Keratinocyte (primary cell): ENCODE data around the gene RGL3. TPM values are rescaled to one million over a fixed set of nuclear protein-coding genes. Genes with fewer than 3 reads are reported as not detected.

Experiments
- DNase-seq: peaks from one replicate; pipeline ENCODE4 v3.0.0-alpha.2; 2011; ENCODE audit warnings: low read depth, missing footprints, low spot score
- FAIRE-seq: peaks from 2 replicates; lab custom pipeline; 2011; peaks lifted over from hg19 to GRCh38; lab: Jason Lieb, UNC
- H2AFZ ChIP-seq: 2 replicates; pipeline ENCODE4 v1.6.0; 2012; ENCODE audit warnings: low read length, control low read depth, inconsistent platforms; ENCODE audit not compliant: control insufficient read depth
- H3K27ac ChIP-seq: 2 replicates; pipeline ENCODE4 v1.5.1; 2011; ENCODE audit warnings: low read length; ENCODE audit not compliant: control insufficient read depth, insufficient read depth
- H3K27me3 ChIP-seq: 3 replicates; pipeline ENCODE4 v1.6.0; 2011; ENCODE audit warnings: low read length; ENCODE audit not compliant: control insufficient read depth, insufficient read depth; ENCODE audit errors: extremely low read depth
- H3K36me3 ChIP-seq, 2 experiments: 2 replicates in 1 of 2; 3 replicates in 1 of 2; pipeline ENCODE4 v1.5.1; 2011; ENCODE audit warnings: low read length in 2 of 2, mild to moderate bottlenecking in 1 of 2; ENCODE audit not compliant: control insufficient read depth in 2 of 2, insufficient read depth in 2 of 2; ENCODE audit errors: extremely low read depth in 1 of 2
- H3K4me1 ChIP-seq: 3 replicates; pipeline ENCODE4 v1.5.1; 2011; ENCODE audit warnings: low read length; ENCODE audit not compliant: control insufficient read depth, insufficient read depth; ENCODE audit errors: extremely low read depth
- H3K4me2 ChIP-seq: 3 replicates; pipeline ENCODE4 v1.6.0; 2011; ENCODE audit warnings: low read depth, low read length; ENCODE audit not compliant: control insufficient read depth, insufficient read depth; ENCODE audit errors: extremely low read depth
- H3K4me3 ChIP-seq, 3 experiments: fragments of 200-600 bp in 1 of 3; sonication (generic) in 1 of 3; 2 replicates in 2 of 3; 3 replicates in 1 of 3; pipeline ENCODE4 v1.5.1; 2011 to 2016; ENCODE audit warnings: low read length in 3 of 3, mild to moderate bottlenecking in 3 of 3, control low read depth in 2 of 3, inconsistent platforms in 1 of 3, low read depth in 1 of 3, mixed read lengths in 1 of 3, mixed run types in 1 of 3, moderate library complexity in 1 of 3; ENCODE audit not compliant: control insufficient read depth in 2 of 3, insufficient read depth in 2 of 3; ENCODE audit errors: extremely low read depth in 1 of 3
- H3K79me2 ChIP-seq: 2 replicates; pipeline ENCODE4 v1.6.0; 2012; ENCODE audit warnings: low read length; ENCODE audit not compliant: control insufficient read depth, insufficient read depth
- H3K9ac ChIP-seq: 3 replicates; pipeline ENCODE4 v1.6.0; 2011; ENCODE audit warnings: low read length; ENCODE audit not compliant: control insufficient read depth, insufficient read depth; ENCODE audit errors: extremely low read depth
- H3K9me1 ChIP-seq: 3 replicates; pipeline ENCODE4 v1.6.0; 2011; ENCODE audit warnings: low read length; ENCODE audit not compliant: control insufficient read depth, insufficient read depth; ENCODE audit errors: extremely low read depth
- H3K9me3 ChIP-seq: 2 replicates; pipeline ENCODE4 v1.5.1; 2012; ENCODE audit warnings: low read depth, low read length; ENCODE audit not compliant: control insufficient read depth
- H4K20me1 ChIP-seq: 3 replicates; pipeline ENCODE4 v1.6.0; 2011; ENCODE audit warnings: low read length; ENCODE audit not compliant: control insufficient read depth, insufficient read depth; ENCODE audit errors: extremely low read depth
- EZH2 ChIP-seq: IDR thresholded peaks from one replicate; pipeline ENCODE4 v1.6.1; 2012; ENCODE audit warnings: inconsistent platforms, mild to moderate bottlenecking, low read length, moderate library complexity
- dilution Hi-C: fragments of 300-500 bp; cut with MboI; formaldehyde crosslinking; loops from one replicate; pipeline ENCODE4 v1.7.0; 2020; ENCODE audit warnings: low sequenced_read_pairs; ENCODE audit not compliant: extremely low pct_ligation_motif_present
- polyA plus RNA-seq, 5 experiments: library from polyadenylated mRNA; depleted of rRNA in 3 of 5; stranded (reverse) in 3 of 5; stranded (forward) in 1 of 5; unstranded in 1 of 5; fragments of >200 nt; gene quantifications; 1 replicate in 1 of 5; 2 replicates in 3 of 5; 3 replicates in 1 of 5; pipeline versions ENCODE4 v1.2.1 to v1.2.3, GENCODE V29; 2011 to 2012; ENCODE audit warnings: missing spikeins in 2 of 5, low read depth in 1 of 5, low replicate concordance in 1 of 5
- small RNA-seq, 3 experiments: library from RNA; depleted of rRNA; stranded (forward); fragments of <200 nt; gene quantifications; one replicate each; pipeline ENCODE3, GENCODE V24; 2012; ENCODE audit warnings: low read depth in 3 of 3, low replicate concordance in 1 of 3; ENCODE audit not compliant: insufficient read length in 3 of 3
- TF ChIP-seq, protein P1 (sequence below), 3 experiments: IDR thresholded peaks in 1 of 3; conservative IDR thresholded peaks in 1 of 3; optimal IDR thresholded peaks in 1 of 3; 2 replicates in 2 of 3; 3 replicates in 1 of 3; pipeline versions ENCODE3 to v1.5.1; 2011; ENCODE audit warnings: low read length in 3 of 3, mild to moderate bottlenecking in 3 of 3, moderate library complexity in 2 of 3, control low read depth in 1 of 3, inconsistent platforms in 1 of 3; ENCODE audit not compliant: insufficient read depth in 2 of 3; ENCODE audit errors: extremely low read depth in 1 of 3

Gene RGL3
- polyA plus RNA-seq, 1 donor (not counting 4 experiments of a cell fraction or from before 2014, with no cell fraction given): not detected

GRCh38 chr19:11346104-11346940 lies 72.8 kb downstream of the RGL3 start, which contains the start of the genes CCDC159 and TMEM205:
Gene CCDC159, plus strand, starts transcription at chr19:11346519. Its CDS starts 88 bp downstream, at chr19:11346607.
Gene TMEM205, minus strand, starts transcription at chr19:11346268. Its CDS starts 649 bp downstream, at chr19:11345619.
- FAIRE-seq: peak; percentile 92
- Histone ChIP-seq H3K4me2 (peak within 1 kb of the TSS; percentile 60), H2AFZ (peak within 1 kb of the TSS; percentile 95), H3K36me3 (peaks cover 3 to 6% of the 10 kb centered on the region in 2 experiments), H3K9ac (peak within 1 kb of the TSS; percentile 93), H3K79me2 (no peaks in the 10 kb centered on the region), H3K27me3 (no peaks in the 10 kb centered on the region), H3K9me3 (no peaks in the 10 kb centered on the region), H4K20me1 (no peaks in the 10 kb centered on the region), H3K4me1 (peaks cover 23% of the 10 kb centered on the region), H3K27ac (peak within 1 kb of the TSS; percentile 95), H3K9me1 (peaks cover 4% of the 10 kb centered on the region), H3K4me3 (peak within 1 kb of the TSS; percentile 66 to 91 (median 84))
- dilution Hi-C loops: no loop called here
- TF ChIP-seq, protein P1, sequence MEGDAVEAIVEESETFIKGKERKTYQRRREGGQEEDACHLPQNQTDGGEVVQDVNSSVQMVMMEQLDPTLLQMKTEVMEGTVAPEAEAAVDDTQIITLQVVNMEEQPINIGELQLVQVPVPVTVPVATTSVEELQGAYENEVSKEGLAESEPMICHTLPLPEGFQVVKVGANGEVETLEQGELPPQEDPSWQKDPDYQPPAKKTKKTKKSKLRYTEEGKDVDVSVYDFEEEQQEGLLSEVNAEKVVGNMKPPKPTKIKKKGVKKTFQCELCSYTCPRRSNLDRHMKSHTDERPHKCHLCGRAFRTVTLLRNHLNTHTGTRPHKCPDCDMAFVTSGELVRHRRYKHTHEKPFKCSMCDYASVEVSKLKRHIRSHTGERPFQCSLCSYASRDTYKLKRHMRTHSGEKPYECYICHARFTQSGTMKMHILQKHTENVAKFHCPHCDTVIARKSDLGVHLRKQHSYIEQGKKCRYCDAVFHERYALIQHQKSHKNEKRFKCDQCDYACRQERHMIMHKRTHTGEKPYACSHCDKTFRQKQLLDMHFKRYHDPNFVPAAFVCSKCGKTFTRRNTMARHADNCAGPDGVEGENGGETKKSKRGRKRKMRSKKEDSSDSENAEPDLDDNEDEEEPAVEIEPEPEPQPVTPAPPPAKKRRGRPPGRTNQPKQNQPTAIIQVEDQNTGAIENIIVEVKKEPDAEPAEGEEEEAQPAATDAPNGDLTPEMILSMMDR (optimal IDR thresholded peaks at IDR 0.05 in 1 of 3, IDR thresholded peaks at IDR 0.05 in 1 of 3, conservative IDR thresholded peaks at IDR 0.05 in 1 of 3; ENCODE audit: extremely low read depth in 1 of 3, insufficient read depth in 2 of 3, low read length in 3 of 3): peak in 1 of 3 experiments; percentile 24
- TF ChIP-seq EZH2: no peak
- DNase-seq: peak; percentile 98

DNA sequence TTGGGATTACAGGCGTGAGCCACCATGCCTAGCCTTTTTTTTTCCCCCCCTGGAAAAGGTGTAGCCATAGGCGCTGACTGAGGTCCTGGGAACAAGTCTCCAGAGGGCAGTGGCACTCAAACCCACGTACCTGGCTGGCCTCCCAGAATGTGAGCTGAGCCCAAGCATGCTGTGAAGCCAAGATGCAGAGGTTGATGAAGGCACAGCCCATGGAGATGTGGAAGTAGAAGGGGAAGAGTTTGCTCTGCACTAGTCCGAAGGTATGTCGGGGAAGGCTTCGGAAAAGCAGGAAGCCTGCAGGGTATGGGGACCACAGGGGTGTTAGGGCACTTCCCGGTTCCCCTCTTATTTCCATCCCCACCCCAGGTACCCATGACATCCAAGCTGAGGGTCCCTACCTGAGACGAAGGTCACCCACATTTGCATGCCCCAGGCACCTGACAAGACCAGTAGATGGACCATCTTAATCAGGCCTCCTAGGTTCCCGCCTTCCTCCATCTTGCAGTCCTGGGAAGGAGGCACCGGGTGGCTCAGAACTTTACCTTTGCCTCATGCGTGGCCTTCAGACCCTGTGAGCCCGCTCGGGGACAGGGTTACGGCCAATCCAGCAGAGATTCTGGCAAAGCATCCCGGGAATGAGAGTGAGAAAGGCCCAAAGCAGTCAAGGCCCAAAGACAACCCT lies 73.9 kb downstream of the RGL3 start:
- H4K20me1 ChIP-seq: no peaks in the 10 kb centered on the region
- peak overlapping the region; percentile 26 for H2AFZ ChIP-seq
- H3K4me3 ChIP-seq: peak overlapping the region; percentile 66 to 91 (median 84)
- peak overlapping the region; percentile 93 for H3K9ac ChIP-seq
- H3K79me2 ChIP-seq: no peaks in the 10 kb centered on the region
- H3K4me2 ChIP-seq: peak overlapping the region; percentile 60
- no peaks in the 10 kb centered on the region for H3K9me3 ChIP-seq
- TF ChIP-seq, protein P1 (optimal IDR thresholded peaks at IDR 0.05 in 1 of 3, IDR thresholded peaks at IDR 0.05 in 1 of 3, conservative IDR thresholded peaks at IDR 0.05 in 1 of 3; ENCODE audit: extremely low read depth in 1 of 3, insufficient read depth in 2 of 3, low read length in 3 of 3): no peak
- no peak for TF ChIP-seq EZH2
- H3K27ac ChIP-seq: peak overlapping the region; percentile 95
- dilution Hi-C loops: no loop called here
- H3K4me1 ChIP-seq: peaks cover 23% of the 10 kb centered on the region
- FAIRE-seq (no peak), DNase-seq (no peak)
- peaks cover 4% of the 10 kb centered on the region for H3K9me1 ChIP-seq
- H3K27me3 ChIP-seq: no peaks in the 10 kb centered on the region
- peaks cover 4 to 8% of the 10 kb centered on the region in 2 experiments for H3K36me3 ChIP-seq

Small RNAs within 50 kb of the gene (small RNA-seq; reads per million reads assigned to genes)
- gene RF00019: 0 reads per million in 3 experiments

Other genes with a start within 250 kb of the RGL3 start
- 2.8 to 3.9 TPM (median 3.6 TPM) in 3 replicates for gene KANK2, start 221.8 kb downstream of the RGL3 start, polyA plus RNA-seq
- 0.18 TPM in 1 of 3 replicates, not detected in the others for gene ANGPTL8, start 179.7 kb downstream of the RGL3 start, polyA plus RNA-seq
- gene DOCK6, start 156.8 kb downstream of the RGL3 start, polyA plus RNA-seq: 9.1 to 14.1 TPM (median 13.3 TPM) in 3 replicates
- not detected in 3 replicates for gene TSPAN16, start 123.2 kb downstream of the RGL3 start, polyA plus RNA-seq
- 63.1 to 99.0 TPM (median 66.0 TPM) in 3 replicates for gene RAB3D, start 79.7 kb downstream of the RGL3 start, polyA plus RNA-seq
- gene TMEM205, start 73.0 kb downstream of the RGL3 start, polyA plus RNA-seq: 65.5 to 107 TPM (median 91.7 TPM) in 3 replicates
- gene CCDC159, start 72.8 kb downstream of the RGL3 start, polyA plus RNA-seq: 6.4 to 9.1 TPM (median 7.5 TPM) in 3 replicates
- gene PLPPR2, start 63.9 kb downstream of the RGL3 start, polyA plus RNA-seq: 3.5 to 9.1 TPM (median 5.7 TPM) in 3 replicates
- gene SWSAP1, start 44.6 kb downstream of the RGL3 start, polyA plus RNA-seq: 2.1 to 2.5 TPM (median 2.2 TPM) in 3 replicates
- gene EPOR, start 35.0 kb downstream of the RGL3 start, polyA plus RNA-seq: 0.68 to 0.94 TPM (median 0.85 TPM) in 3 replicates
- 0.05 to 0.52 TPM (median 0.09 TPM) in 3 replicates for gene ODAD3, start 15.8 kb upstream of the RGL3 start, polyA plus RNA-seq
- 47.9 to 125 TPM (median 56.3 TPM) in 3 replicates for gene PRKCSH, start 16.3 kb upstream of the RGL3 start, polyA plus RNA-seq
- gene ELAVL3, start 61.7 kb upstream of the RGL3 start, polyA plus RNA-seq: not detected in 3 replicates
- gene ZNF653, start 86.5 kb upstream of the RGL3 start, polyA plus RNA-seq: 3.7 to 5.8 TPM (median 3.8 TPM) in 3 replicates
- gene ECSIT, start 109.8 kb upstream of the RGL3 start, polyA plus RNA-seq: 16.0 to 18.8 TPM (median 18.3 TPM) in 3 replicates
- 0.16 TPM in 1 of 3 replicates, not detected in the others for gene CNN1, start 119.5 kb upstream of the RGL3 start, polyA plus RNA-seq
- 45.3 to 96.1 TPM (median 47.5 TPM) in 3 replicates for gene ELOF1, start 139.9 kb upstream of the RGL3 start, polyA plus RNA-seq
- 10.3 to 35.5 TPM (median 15.0 TPM) in 3 replicates for gene ACP5, start 158.3 kb upstream of the RGL3 start, polyA plus RNA-seq
- gene ZNF627, start 178.2 kb upstream of the RGL3 start, polyA plus RNA-seq: 6.3 to 8.5 TPM (median 7.6 TPM) in 3 replicates